ENCODE results near the gene CCNI2.
A peak's percentile ranks its signal among the peaks of the same experiment; 100 is the strongest.

CCNI2 gene

GRCh38 chr5:132742626-132743025, 4.6 kb upstream of the CCNI2 start:
- Mint-ChIP-seq H3K27ac (no peak overlapping the region), H3K36me3 (ENCODE audit: low read depth) (no peaks in the 10 kb centered on the region), H3K27me3 (ENCODE audit: low read depth) (peaks cover 39% of the 10 kb centered on the region), H3K9me3 (no peaks in the 10 kb centered on the region), H3K4me3 (no peak overlapping the region), H3K4me1 (ENCODE audit: low read depth) (peaks cover 14% of the 10 kb centered on the region)

- H3K4me3 Mint-ChIP-seq: no peak overlapping the region
- H3K27ac Mint-ChIP-seq: no peak overlapping the region
- no peaks in the 10 kb centered on the region for H3K36me3 Mint-ChIP-seq (ENCODE audit: low read depth)
- H3K27me3 Mint-ChIP-seq (ENCODE audit: low read depth): peaks cover 37% of the 10 kb centered on the region
- no peaks in the 10 kb centered on the region for H3K9me3 Mint-ChIP-seq
- peaks cover 11% of the 10 kb centered on the region for H3K4me1 Mint-ChIP-seq (ENCODE audit: low read depth)
Observed at GRCh38 chr5:132744659-132745058, 2.6 kb upstream of the CCNI2 start.

- Mint-ChIP-seq H3K36me3 (ENCODE audit: low read depth) (peaks cover 9% of the 10 kb centered on the region), H3K9me3 (no peaks in the 10 kb centered on the region), H3K4me3 (peak overlapping the region; percentile 83), H3K27me3 (ENCODE audit: low read depth) (peaks cover 30% of the 10 kb centered on the region), H3K27ac (peak overlapping the region; percentile 72), H3K4me1 (ENCODE audit: low read depth) (peaks cover 30% of the 10 kb centered on the region)
Observed at GRCh38 chr5:132746592-132746953, 653 bp upstream of the CCNI2 start.

GRCh38 chr5:132747616-132748440, 602 bp downstream of the CCNI2 start:
- Mint-ChIP-seq H3K27ac (peak overlapping the region; percentile 59), H3K4me1 (ENCODE audit: low read depth) (peaks cover 42% of the 10 kb centered on the region), H3K9me3 (no peaks in the 10 kb centered on the region), H3K27me3 (ENCODE audit: low read depth) (peaks cover 23% of the 10 kb centered on the region), H3K36me3 (ENCODE audit: low read depth) (peaks cover 14% of the 10 kb centered on the region), H3K4me3 (peak overlapping the region; percentile 55)

- Mint-ChIP-seq H3K4me1 (ENCODE audit: low read depth) (peaks cover 47% of the 10 kb centered on the region), H3K27ac (peak overlapping the region; percentile 59), H3K36me3 (ENCODE audit: low read depth) (peaks cover 19% of the 10 kb centered on the region), H3K4me3 (peak overlapping the region; percentile 55), H3K9me3 (no peaks in the 10 kb centered on the region), H3K27me3 (ENCODE audit: low read depth) (peaks cover 19% of the 10 kb centered on the region)
Observed at GRCh38 chr5:132748522-132749000, 1.3 kb downstream of the CCNI2 start.

- no peaks in the 10 kb centered on the region for H3K9me3 Mint-ChIP-seq
- H3K36me3 Mint-ChIP-seq (ENCODE audit: low read depth): peaks cover 20% of the 10 kb centered on the region
- no peak overlapping the region for H3K4me3 Mint-ChIP-seq
- H3K27me3 Mint-ChIP-seq (ENCODE audit: low read depth): peaks cover 15% of the 10 kb centered on the region
- peaks cover 52% of the 10 kb centered on the region for H3K4me1 Mint-ChIP-seq (ENCODE audit: low read depth)
- H3K27ac Mint-ChIP-seq: no peak overlapping the region
Observed at GRCh38 chr5:132749506-132749905, 2.3 kb downstream of the CCNI2 start.

GRCh38 chr5:132750471-132751230, 3.4 kb downstream of the CCNI2 start:
- Mint-ChIP-seq H3K27me3 (ENCODE audit: low read depth) (peaks cover 6% of the 10 kb centered on the region), H3K9me3 (no peaks in the 10 kb centered on the region), H3K36me3 (ENCODE audit: low read depth) (peaks cover 20% of the 10 kb centered on the region), H3K4me1 (ENCODE audit: low read depth) (peaks cover 61% of the 10 kb centered on the region), H3K4me3 (peak overlapping the region; percentile 4), H3K27ac (peak overlapping the region; percentile 91)

- H3K36me3 Mint-ChIP-seq (ENCODE audit: low read depth): peaks cover 23% of the 10 kb centered on the region
- no peaks in the 10 kb centered on the region for H3K27me3 Mint-ChIP-seq (ENCODE audit: low read depth)
- peaks cover 58% of the 10 kb centered on the region for H3K4me1 Mint-ChIP-seq (ENCODE audit: low read depth)
- peak overlapping the region; percentile 91 for H3K27ac Mint-ChIP-seq
- peak overlapping the region; percentile 12 for H3K4me3 Mint-ChIP-seq
- no peaks in the 10 kb centered on the region for H3K9me3 Mint-ChIP-seq
Observed at GRCh38 chr5:132751444-132751843, 4.2 kb downstream of the CCNI2 start.

- Mint-ChIP-seq H3K27me3 (ENCODE audit: low read depth) (no peaks in the 10 kb centered on the region), H3K27ac (peak overlapping the region; percentile 91)
Observed at GRCh38 chr5:132751971-132752580, 4.8 kb downstream of the CCNI2 start.

GRCh38 chr5:132752581-132753125, 5.4 kb downstream of the CCNI2 start:
- no peaks in the 10 kb centered on the region for H3K27me3 Mint-ChIP-seq (ENCODE audit: low read depth)
- peak overlapping the region; percentile 55 for H3K27ac Mint-ChIP-seq
- H3K36me3 Mint-ChIP-seq (ENCODE audit: low read depth): peaks cover 23% of the 10 kb centered on the region
- H3K4me3 Mint-ChIP-seq: no peak overlapping the region
- H3K4me1 Mint-ChIP-seq (ENCODE audit: low read depth): peaks cover 58% of the 10 kb centered on the region
- no peaks in the 10 kb centered on the region for H3K9me3 Mint-ChIP-seq

More at GRCh38 chr5:132751971-132752580, 4.8 kb downstream of the CCNI2 start:
- Mint-ChIP-seq H3K36me3 (ENCODE audit: low read depth) (peaks cover 23% of the 10 kb centered on the region), H3K4me3 (no peak overlapping the region), H3K4me1 (ENCODE audit: low read depth) (peaks cover 58% of the 10 kb centered on the region), H3K9me3 (no peaks in the 10 kb centered on the region)

- Mint-ChIP-seq H3K36me3 (ENCODE audit: low read depth) (peaks cover 23% of the 10 kb centered on the region), H3K27ac (peak overlapping the region; percentile 71), H3K4me1 (ENCODE audit: low read depth) (peaks cover 56% of the 10 kb centered on the region), H3K4me3 (peak overlapping the region; percentile 7), H3K27me3 (ENCODE audit: low read depth) (no peaks in the 10 kb centered on the region), H3K9me3 (no peaks in the 10 kb centered on the region)
Observed at GRCh38 chr5:132753135-132753987, 6.1 kb downstream of the CCNI2 start.

GRCh38 chr5:132754111-132754510, 6.9 kb downstream of the CCNI2 start:
- H3K36me3 Mint-ChIP-seq (ENCODE audit: low read depth): peaks cover 25% of the 10 kb centered on the region
- H3K27me3 Mint-ChIP-seq (ENCODE audit: low read depth): no peaks in the 10 kb centered on the region
- H3K9me3 Mint-ChIP-seq: no peaks in the 10 kb centered on the region
- H3K4me3 Mint-ChIP-seq: no peak overlapping the region
- H3K27ac Mint-ChIP-seq: no peak overlapping the region
- peaks cover 53% of the 10 kb centered on the region for H3K4me1 Mint-ChIP-seq (ENCODE audit: low read depth)

GRCh38 chr5:132754947-132755346, 7.7 kb downstream of the CCNI2 start:
- Mint-ChIP-seq H3K36me3 (ENCODE audit: low read depth) (peaks cover 26% of the 10 kb centered on the region), H3K9me3 (no peaks in the 10 kb centered on the region), H3K27me3 (ENCODE audit: low read depth) (no peaks in the 10 kb centered on the region), H3K4me3 (no peak overlapping the region), H3K4me1 (ENCODE audit: low read depth) (peaks cover 47% of the 10 kb centered on the region), H3K27ac (peak overlapping the region; percentile 72)
